Dedifferentiated amniotic fluid mesenchymal stem cell (primary cell): ENCODE measurements around the gene RREB1.

Experiments
- DNase-seq: peaks from one replicate; pipeline ENCODE4 v3.0.0-alpha.2; 2016; ENCODE audit errors: extremely low spot score

Gene RREB1

DNA sequence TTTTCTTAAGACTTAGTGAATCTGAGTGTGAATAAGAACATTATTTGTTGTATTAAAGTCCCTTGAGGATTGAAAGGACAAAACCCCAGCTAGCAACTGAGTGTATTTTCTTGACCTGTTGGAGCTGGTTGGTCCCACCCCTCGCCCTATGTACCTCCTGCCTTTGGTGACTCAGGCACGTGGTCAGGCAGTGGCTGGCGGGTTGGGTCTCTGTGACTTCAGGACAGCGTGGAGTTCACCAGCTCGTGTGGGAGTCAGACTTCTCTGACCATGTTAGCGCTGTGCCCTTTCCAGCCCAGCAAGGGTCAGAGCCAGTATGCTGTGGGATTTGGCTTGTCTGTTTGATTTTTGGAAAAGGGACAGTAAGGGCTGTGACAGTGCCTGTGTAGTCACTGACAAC, 111.5 kb downstream of the RREB1 start:
- DNase-seq, result no peak

DNA sequence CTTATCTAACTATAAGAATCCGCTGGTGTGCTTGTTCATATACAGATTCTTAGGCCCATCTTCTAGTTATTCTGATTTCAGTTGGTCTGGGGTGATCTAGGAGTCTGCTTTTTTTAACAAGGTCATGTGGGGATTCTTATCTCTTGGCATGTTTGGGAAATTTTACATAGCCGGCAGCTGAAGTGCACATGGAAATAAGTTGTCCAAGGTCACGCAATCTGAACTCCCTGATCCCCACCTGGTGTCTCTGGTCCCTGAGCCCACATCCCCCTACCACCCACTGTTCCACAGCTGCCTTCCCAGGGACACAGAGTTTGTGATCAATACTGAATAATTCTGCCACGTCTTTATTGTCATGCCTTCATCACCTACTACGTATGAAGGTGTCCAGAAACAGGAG, 114.4 kb downstream of the RREB1 start:
- no peak for DNase-seq

DNA sequence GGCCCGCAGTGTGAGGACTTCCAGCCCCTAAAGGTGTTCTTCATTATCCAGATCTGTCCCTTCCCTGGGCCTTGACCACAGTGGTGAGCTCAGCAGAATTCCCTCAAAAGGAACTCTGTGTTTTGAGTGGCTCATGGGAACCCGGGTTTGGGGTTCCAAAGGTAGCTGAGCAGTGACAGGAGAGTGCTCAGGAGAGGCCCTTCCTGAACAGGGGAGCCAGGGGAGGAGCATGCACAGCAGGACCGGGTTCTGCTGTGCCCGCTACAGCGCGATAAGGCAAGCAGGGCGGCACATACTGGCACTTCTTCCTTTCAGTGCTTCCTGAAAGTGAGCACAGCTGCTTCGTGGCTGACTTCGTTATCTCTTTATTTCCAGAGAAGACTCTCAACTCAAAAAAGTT, 117.0 kb downstream of the RREB1 start:
- no peak for DNase-seq

DNA sequence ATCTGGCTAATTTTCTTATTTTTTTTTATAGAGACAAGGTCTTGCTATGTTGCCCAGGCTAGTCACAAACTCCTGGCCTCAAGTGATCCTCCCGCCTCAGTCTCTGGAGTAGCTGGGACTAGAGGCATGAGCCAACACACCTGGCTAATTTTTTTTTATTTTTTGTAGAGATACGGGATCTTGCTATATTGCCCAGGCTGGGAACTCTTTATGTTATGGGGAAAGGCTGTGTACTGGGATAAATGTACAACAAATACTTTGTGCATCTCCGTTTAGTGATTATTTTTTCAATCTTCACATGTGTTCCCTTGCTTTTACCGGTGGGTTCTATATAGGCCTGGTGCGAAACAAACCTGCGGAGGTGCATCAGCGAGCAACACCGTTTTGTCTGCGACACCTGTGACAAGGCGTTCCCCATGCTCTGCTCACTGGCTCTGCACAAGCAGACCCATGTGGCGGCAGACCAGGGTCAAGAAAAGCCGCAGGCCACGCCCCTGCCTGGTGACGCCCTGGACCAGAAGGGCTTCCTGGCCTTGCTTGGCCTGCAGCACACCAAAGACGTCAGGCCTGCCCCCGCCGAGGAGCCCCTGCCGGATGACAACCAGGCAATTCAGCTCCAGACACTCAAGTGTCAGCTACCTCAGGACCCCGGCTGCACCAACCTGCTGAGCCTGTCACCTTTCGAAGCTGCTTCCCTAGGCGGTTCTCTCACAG, 121.1 kb downstream of the RREB1 start:
- no peak for DNase-seq

DNA sequence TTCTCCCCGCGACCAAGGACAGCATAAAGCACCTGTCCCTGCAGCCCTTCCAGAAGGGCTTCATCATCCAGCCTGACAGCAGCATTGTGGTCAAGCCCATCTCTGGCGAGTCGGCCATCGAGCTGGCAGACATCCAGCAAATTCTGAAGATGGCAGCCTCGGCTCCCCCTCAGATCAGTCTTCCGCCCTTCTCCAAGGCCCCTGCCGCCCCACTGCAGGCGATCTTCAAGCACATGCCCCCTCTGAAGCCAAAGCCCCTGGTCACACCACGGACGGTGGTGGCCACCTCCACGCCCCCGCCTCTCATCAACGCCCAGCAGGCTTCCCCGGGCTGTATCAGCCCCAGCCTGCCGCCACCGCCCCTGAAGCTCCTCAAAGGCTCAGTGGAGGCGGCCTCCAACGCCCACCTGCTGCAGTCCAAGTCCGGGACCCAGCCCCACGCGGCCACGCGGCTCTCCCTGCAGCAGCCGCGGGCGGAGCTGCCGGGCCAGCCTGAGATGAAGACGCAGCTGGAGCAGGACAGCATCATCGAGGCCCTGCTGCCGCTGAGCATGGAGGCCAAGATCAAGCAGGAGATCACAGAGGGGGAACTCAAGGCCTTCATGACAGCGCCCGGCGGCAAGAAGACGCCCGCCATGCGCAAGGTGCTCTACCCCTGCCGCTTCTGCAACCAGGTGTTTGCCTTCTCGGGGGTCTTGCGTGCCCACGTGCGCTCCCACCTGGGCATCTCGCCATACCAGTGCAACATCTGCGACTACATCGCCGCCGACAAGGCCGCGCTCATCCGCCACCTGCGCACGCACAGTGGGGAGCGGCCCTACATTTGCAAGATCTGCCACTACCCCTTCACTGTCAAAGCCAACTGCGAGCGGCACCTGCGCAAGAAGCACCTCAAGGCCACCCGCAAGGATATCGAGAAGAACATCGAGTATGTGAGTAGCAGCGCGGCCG, 121.9 kb downstream of the RREB1 start:
- no peak for DNase-seq

DNA sequence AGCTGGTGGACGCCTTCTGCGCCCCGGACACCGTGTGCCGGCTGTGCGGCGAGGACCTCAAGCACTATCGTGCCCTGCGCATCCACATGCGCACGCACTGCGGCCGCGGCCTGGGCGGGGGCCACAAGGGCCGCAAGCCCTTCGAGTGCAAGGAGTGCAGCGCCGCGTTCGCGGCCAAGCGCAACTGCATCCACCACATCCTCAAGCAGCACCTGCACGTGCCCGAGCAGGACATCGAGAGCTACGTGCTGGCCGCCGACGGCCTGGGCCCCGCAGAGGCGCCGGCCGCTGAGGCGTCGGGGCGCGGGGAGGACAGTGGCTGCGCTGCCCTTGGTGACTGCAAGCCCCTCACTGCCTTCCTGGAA, 122.5 kb downstream of the RREB1 start:
- DNase-seq, result no peak

DNA sequence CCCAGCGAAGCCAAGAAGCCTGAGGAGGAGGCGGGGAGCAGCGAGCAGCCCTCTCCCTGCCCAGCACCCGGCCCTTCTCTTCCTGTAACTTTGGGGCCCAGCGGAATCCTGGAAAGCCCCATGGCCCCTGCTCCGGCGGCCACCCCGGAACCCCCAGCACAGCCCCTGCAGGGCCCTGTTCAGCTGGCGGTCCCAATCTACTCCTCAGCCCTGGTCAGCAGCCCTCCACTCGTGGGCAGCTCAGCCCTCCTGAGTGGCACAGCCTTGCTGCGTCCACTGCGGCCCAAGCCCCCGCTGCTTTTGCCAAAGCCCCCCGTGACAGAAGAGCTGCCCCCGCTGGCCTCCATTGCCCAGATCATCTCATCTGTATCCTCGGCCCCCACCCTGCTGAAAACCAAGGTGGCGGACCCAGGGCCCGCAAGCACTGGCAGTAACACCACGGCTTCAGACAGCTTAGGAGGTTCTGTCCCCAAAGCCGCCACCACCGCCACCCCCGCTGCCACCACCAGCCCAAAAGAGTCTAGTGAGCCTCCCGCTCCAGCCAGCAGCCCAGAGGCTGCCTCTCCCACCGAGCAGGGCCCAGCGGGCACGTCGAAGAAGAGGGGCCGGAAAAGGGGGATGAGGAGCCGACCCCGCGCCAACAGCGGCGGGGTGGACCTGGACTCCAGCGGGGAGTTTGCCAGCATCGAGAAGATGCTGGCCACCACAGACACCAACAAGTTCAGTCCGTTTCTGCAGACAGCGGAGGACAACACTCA, 123.4 kb downstream of the RREB1 start:
- DNase-seq, result no peak

DNA sequence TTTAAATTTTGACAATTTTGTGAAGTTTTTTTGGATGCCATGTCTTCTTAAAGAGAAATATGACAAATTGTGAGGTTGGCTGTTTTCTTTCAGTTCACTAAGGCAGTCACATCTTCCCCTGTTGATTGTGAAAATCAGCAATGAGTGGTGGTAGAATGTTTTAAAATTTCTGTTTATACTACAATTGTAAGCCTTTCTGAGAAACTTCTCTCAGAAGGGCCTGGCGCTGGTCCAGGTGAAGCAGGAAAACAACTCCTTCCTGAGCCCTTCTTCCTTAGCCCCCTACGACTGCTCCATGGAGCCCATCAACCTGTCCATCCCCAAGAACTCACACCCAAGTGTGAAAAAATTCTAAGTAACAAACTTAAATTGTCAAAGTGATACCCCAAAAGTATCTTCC, 124.6 kb downstream of the RREB1 start:
- DNase-seq, result no peak

DNA sequence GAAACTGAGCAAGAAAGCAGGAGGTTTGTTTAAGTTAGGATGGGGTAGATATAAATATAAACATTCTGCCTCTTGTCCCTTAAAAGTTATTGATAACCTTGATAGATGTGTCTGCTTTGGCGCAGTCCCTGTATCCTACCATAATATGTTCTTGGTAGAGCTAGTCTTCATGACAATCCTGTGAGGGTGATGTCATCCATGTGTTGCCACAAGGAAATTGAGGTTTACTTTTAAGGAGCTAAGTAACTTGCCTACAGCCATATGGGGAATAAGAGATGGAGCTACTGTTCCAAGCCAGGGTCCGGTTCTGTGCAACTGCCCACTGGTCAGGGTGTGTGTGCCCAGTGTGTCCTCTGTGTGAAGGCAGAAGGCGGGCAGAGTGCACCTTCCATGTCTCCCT, 126.8 kb downstream of the RREB1 start:
- DNase-seq, result no peak

DNA sequence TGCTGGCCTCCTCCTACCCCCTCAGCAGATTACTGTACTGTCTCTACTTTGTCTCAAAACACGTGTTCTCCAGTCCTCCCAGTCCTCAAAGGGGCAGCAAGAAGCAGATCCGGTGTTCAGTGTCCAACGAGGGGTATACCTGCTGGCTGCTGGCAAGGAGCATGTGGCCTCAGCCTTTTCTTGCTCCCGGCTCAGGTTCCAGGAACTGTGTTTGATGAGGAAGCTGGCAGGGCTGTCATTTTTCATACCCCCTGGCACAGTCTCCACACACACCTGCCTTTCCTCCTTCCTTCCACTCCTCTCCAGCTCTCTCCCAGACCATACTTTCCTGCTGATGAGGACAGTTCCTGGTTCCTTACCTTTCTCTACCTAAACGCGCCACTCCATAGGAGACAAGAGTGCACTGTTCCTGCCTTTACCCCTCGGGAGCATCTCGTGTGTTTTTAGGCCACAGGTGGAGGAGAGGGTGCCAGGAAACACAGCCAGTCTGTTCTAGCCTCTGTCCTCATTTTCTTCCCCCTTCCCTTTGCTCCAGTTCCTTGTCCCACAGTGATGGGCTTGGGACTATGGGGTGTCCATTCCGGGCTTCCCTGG, 128.0 kb downstream of the RREB1 start:
- DNase-seq, result no peak

DNA sequence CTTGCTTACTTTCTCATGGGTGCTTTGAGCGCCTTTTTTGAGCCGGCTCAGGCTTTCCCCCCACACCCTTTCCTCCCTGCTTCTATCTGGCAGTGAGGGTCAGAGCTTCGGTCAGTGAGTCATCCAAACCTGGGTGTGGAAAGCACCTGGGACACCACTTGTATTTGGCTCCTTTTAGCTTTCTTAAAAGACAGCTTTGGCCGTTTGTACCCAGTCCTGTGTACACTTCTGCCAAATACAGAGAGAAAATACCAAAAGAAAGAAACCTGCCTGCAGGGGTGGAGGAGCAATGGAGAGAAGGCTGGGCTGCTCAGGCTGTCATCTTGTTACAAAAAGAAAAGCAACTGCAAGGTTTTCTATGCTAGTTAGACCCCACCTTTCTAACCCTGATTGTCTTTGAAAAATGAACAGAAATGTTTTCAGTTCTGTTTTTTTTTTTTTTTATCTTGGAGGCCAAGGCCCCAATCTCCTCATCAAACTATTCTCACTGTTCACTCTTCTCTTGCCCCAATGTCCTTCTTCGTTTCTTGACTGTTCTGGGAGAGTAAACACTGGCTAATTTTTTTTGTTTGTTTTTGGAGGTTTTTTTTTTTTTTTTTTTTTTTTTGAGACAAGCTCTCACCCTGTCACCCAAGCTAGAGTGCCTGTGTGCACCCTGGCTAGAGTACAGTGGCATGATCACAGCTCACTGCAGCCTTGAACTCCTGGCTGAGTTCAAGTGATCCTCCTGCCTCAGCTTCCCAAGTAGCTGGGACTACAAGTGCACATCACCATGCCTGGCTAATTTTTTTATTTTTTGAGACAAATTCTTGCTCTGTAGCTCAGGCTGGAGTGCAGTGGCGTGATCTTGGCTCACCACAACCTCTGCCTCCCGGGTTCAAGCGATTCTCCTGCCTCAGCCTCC, 128.8 kb downstream of the RREB1 start:
- DNase-seq, result no peak

DNA sequence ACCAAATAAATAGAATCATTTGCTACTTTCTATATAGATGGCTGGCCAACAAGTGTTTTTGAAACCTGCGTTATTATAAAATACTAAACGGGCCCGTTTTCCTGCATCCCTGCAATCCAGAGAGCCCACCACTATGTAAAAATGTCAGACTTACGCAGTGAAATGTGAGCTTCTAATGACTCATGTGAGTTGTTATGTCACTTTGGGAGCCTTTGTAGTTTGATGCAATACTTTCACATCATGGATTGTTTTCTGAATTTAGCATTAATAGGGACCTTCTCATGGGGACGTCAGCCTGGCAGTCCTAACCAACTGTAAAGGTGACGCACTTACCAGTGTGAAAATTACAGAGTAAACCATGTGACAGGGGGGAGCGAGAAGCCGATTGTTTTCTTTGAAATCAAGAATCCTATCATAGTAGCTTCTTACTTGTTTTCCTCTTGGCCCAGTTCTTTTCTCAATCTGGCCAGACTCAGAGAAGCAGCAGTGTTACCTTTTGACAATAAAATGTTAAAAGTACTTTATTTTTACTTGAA, 130.0 kb downstream of the RREB1 start:
- no peak for DNase-seq

DNA sequence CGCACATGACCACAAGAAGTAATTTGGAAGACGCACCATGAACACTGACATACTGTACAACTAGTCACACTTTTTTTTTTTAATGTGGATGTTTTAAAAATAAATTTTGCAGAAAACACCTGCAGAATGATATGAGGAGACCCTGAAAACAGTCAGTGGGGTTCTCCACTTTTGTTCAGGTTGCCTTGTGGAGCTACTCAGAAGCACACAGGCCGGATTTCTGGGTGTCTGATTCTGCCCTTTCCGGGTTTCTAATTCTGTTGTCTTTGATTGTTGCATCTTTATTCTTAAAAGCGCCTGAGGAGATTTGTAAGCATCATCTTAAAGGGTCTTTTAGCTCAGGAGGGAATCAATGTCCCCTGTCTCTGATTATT, 130.8 kb downstream of the RREB1 start:
- DNase-seq, result no peak

DNA sequence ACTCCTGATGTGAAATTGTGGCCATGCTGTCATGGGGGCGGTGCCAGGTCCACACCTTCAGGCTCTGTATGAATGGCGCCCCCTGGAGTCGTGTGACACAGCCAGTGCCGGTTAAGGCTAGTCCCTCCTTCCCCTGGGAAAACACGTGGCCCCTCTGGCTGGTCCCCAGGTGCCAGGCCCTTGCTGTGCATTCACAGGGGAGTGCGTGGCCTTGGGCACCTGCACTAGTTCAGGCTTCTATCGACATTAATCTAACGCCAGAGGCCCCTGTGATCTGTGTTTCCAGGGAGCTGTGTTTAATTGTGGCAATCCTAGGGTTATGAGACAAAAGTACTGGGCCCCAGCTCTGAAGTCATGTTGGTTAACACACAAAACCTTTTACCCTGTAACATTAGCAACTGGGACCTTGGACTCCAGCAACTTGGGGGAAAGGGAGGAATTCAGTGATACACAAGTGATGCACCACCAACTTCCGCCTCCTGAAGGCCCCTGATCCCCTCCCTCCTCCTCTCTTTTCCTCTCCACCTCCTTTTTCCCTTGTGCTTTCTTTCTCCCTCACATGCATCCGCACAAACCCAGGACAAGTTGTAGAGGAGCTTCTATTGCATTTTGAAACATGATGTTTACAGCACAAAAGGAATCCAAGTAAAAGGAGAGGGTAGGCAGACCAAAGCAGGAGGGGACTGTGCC, 131.3 kb downstream of the RREB1 start:
- DNase-seq, result no peak

DNA sequence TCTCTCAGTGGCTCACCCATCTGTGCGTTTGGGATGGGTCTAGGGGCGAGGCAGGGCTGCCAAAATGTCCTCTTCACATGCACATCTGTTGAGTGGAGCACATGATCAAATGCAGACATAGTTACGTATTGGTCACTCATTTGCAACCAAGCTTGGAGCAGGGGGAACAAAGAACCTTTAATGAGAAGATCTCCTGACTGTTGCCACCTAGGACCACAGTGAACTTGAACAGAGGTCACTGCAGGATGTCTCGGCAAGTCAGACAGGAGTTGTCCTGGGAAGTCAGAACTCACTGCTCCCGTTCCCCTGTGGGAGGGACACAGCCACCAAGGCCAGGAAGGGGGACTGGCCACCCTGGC, 131.8 kb downstream of the RREB1 start:
- DNase-seq, result no peak

DNA sequence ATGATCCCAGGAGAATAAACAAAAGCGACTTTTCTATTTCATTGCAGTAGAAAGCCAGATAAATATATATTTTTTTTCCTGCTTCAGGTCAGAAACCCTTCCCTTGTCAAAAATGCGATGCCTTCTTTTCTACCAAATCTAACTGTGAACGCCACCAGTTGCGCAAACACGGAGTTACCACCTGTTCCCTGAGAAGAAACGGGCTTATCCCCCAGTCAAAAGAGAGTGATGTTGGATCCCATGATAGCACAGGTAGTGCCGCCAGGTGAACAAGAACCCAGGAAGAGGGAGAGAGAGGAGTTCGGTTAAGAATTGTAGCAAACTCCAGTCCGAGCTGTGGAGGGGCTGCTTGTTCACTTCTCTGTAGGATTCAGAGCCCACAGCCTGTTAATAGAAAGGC, 132.6 kb downstream of the RREB1 start:
- no peak for DNase-seq

DNA sequence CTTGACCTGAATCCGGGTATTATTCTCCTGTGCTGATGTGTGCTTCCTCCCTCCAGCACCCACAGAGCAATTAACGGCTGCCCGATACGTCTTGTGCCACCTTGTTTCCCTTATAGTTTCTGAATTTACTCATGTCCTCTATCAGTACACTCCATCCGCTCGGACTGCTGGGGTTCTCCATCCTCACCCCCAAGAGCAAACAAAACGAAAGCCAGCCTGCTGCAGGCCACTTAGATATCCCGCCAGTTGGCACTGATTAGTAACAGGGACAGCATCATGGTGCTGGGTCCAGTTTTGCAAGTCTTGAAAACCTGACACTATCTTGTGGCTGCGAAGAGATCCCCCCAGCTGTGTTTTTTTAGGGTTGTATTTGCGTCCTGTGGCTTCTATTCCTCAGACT, 133.4 kb downstream of the RREB1 start:
- DNase-seq, result no peak

DNA sequence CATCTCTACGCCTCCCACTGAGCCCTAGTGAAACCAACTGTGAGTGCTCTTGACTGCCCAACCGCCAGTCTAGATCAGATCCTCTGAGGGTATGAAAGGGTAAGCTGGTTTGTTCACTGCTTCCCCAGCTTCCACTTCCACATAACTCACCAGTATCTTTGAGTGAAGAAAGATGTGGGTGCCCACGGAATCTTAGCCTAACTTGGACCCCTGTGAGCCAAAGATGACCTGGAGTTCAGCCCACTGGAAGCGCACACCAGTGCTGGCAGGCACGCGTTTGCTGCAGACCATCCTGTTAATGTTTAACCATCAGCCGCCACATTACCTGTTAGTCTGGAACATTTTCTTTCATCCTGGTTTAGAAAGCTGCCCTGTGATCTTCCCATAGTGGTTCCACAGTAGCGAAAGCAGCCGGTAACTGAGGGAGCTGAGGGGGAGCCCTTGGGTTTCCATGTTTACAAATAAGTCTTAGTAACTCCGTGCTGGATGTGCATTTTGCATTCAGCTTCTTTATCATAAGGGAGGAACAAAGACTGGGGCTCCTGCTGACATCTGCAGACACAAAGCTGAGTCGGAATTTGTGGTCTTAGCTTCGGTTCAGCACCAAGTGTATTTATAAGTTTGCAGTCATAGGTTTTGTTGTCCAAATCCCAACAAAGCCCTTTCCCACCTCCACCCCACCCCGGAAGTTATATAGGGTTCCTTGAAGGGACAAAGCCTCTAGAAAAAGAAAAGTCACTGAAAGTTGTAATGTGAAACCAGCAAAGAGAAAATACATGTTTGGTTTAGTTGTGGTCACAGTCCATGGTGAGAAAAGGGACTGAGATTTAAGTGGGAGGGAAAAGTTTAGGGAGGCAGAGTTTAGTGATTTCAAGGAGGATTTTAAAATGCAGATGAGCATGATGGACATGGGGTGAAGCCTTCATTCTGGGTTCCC, 134.2 kb downstream of the RREB1 start:
- DNase-seq, result no peak

DNA sequence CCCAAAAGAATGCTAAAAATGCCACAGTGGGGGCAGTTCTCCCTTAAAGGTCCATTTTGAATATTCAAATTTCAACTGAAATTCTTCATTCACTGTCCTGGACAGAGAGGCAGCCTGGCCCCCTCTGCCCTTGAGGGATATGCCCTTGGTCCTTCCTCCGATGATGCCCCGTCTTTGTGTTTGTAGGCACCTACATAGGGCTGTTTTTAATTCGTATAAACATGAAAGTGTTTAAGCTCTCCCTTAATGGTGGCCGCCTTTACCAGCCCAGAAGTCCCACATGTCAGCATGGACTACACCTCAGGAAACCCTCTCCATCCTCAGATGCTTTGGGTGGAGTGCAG, 135.0 kb downstream of the RREB1 start:
- DNase-seq, result no peak
